IMR-90 (cell line): ENCODE results near the gene PTPRN2. TPM values are rescaled to one million over a fixed set of nuclear protein-coding genes. Genes with fewer than 3 reads are reported as not detected.

Experiments used
- ATAC-seq: fragments of 200-7000 bp; cut with Tn5 transposase; 2 replicates; pipeline ENCODE4 v1.9.1; 2020; ENCODE audit warnings: low read depth, mild to moderate bottlenecking, moderate library complexity
- BruUV-seq: library from RNA; stranded (reverse); fragments of 400-500 nt; replicated peaks from 2 replicates; lab custom pipeline; 2021; lab: Mats Ljungman, UMichigan
- CTCF ChIA-PET: fragments of 300-600 bp; formaldehyde crosslinking; extraction: SDS; loops from one replicate; lab custom pipeline; 2021; ENCODE audit warnings: antibody characterized with exemption; lab: Yijun Ruan, JAX
- POLR2A ChIA-PET: fragments of 300-600 bp; sonication (Branson Sonifier 250); formaldehyde crosslinking; loops from one replicate; lab custom pipeline; 2022; ENCODE audit warnings: antibody characterized with exemption; ENCODE audit not compliant: unreplicated experiment; lab: Charles Lee
- DNase-seq: peaks from one replicate; pipeline ENCODE4 v3.0.0; 2013
- H2AFZ ChIP-seq: replicated peaks from 2 replicates; pipeline ENCODE3; 2013; ENCODE audit warnings: low read length, mild to moderate bottlenecking; ENCODE audit not compliant: poor library complexity
- H2AK5ac ChIP-seq: 2 replicates; pipeline ENCODE4 v1.6.1; 2013; ENCODE audit warnings: low read depth, low read length, inconsistent platforms
- H2AK9ac ChIP-seq: replicated peaks from 2 replicates; pipeline ENCODE3; 2013; ENCODE audit warnings: mild to moderate bottlenecking, low read depth, low read length, moderate library complexity; ENCODE audit not compliant: poor library complexity
- H2BK120ac ChIP-seq: 2 replicates; pipeline ENCODE4 v1.6.1; 2013; ENCODE audit warnings: low read depth, low read length, inconsistent platforms
- H2BK15ac ChIP-seq: 3 replicates; pipeline ENCODE4 v1.6.1; 2013; ENCODE audit warnings: low read depth, low read length, inconsistent platforms
- H2BK20ac ChIP-seq: 2 replicates; pipeline ENCODE4 v1.6.1; 2013; ENCODE audit warnings: low read depth, mild to moderate bottlenecking, inconsistent platforms, low read length, moderate library complexity
- H2BK5ac ChIP-seq: 2 replicates; pipeline ENCODE4 v1.6.1; 2013; ENCODE audit warnings: mild to moderate bottlenecking, low read depth, low read length, inconsistent platforms; ENCODE audit not compliant: poor library complexity, severe bottlenecking
- H3K14ac ChIP-seq: replicated peaks from 2 replicates; pipeline ENCODE4 v1.6.1; 2013; ENCODE audit warnings: low read depth, low read length, inconsistent platforms
- H3K18ac ChIP-seq: 2 replicates; pipeline ENCODE4 v1.6.1; 2013; ENCODE audit warnings: low read depth, low read length, control low read depth
- H3K23ac ChIP-seq: 2 replicates; pipeline ENCODE4 v1.6.1; 2013; ENCODE audit warnings: low read depth, low read length, inconsistent platforms
- H3K27ac ChIP-seq: 2 replicates; pipeline ENCODE4 v1.5.1; 2013; ENCODE audit warnings: mild to moderate bottlenecking, control low read depth, low read length; ENCODE audit not compliant: insufficient read depth
- H3K27me3 ChIP-seq: 2 replicates; pipeline ENCODE4 v1.6.1; 2013; ENCODE audit warnings: low read length; ENCODE audit not compliant: control insufficient read depth, insufficient read depth
- H3K36me3 ChIP-seq: 2 replicates; pipeline ENCODE4 v1.6.1; 2013; ENCODE audit warnings: low read length, mixed read lengths; ENCODE audit not compliant: control insufficient read depth, insufficient read depth
- H3K4ac ChIP-seq: 2 replicates; pipeline ENCODE4 v1.6.1; 2013; ENCODE audit warnings: low read depth, low read length, inconsistent platforms
- H3K4me1 ChIP-seq: 2 replicates; pipeline ENCODE4 v1.6.1; 2013; ENCODE audit warnings: low read length, mixed read lengths; ENCODE audit not compliant: control insufficient read depth, insufficient read depth
- H3K4me2 ChIP-seq: 2 replicates; pipeline ENCODE4 v1.6.1; 2013; ENCODE audit warnings: low read depth, mild to moderate bottlenecking, control low read depth, low read length, moderate library complexity
- H3K4me3 ChIP-seq: 2 replicates; pipeline ENCODE4 v1.5.1; 2013; ENCODE audit warnings: low read depth, mild to moderate bottlenecking, control low read depth, low read length, moderate library complexity; ENCODE audit not compliant: insufficient read depth
- H3K56ac ChIP-seq: 2 replicates; pipeline ENCODE4 v1.6.1; 2013; ENCODE audit warnings: low read length, inconsistent platforms; ENCODE audit not compliant: insufficient read depth; ENCODE audit errors: extremely low read depth
- H3K79me1 ChIP-seq, 2 experiments: 2 replicates each; pipeline ENCODE4 v1.6.1; 2013; ENCODE audit warnings: low read length in 2 of 2, inconsistent platforms in 1 of 2, low read depth in 1 of 2
- H3K9ac ChIP-seq: 2 replicates; pipeline ENCODE4 v1.6.1; 2013; ENCODE audit warnings: low read depth, low read length, control low read depth
- H3K9me1 ChIP-seq: 2 replicates; pipeline ENCODE4 v1.6.1; 2013; ENCODE audit warnings: low read length, inconsistent platforms; ENCODE audit not compliant: insufficient read depth
- H3K9me3 ChIP-seq: 2 replicates; pipeline ENCODE4 v1.6.1; 2013; ENCODE audit warnings: low read length; ENCODE audit not compliant: control insufficient read depth, insufficient read depth
- H4K20me1 ChIP-seq: 2 replicates; pipeline ENCODE4 v1.6.1; 2013; ENCODE audit warnings: low read length, inconsistent platforms; ENCODE audit not compliant: insufficient read depth
- H4K5ac ChIP-seq: 2 replicates; pipeline ENCODE4 v1.6.1; 2013; ENCODE audit warnings: mild to moderate bottlenecking, low read depth, low read length, control low read depth
- H4K8ac ChIP-seq, 2 experiments: 2 replicates each; pipeline ENCODE4 v1.6.1; 2013; ENCODE audit warnings: low read depth in 2 of 2, low read length in 2 of 2, control low read depth in 1 of 2, inconsistent platforms in 1 of 2
- H4K91ac ChIP-seq: 2 replicates; pipeline ENCODE4 v1.6.1; 2013; ENCODE audit warnings: low read depth, low read length, inconsistent platforms; ENCODE audit not compliant: insufficient read depth
- CEBPB ChIP-seq: IDR thresholded peaks from 2 replicates; pipeline ENCODE4 v1.6.1; 2012; ENCODE audit warnings: low read depth, low read length, improper control_type of control experiment
- CTCF ChIP-seq: conservative IDR thresholded peaks from 2 replicates; pipeline ENCODE4 v1.5.1; 2012; ENCODE audit warnings: mild to moderate bottlenecking, low read depth, low read length, improper control_type of control experiment
- FOS ChIP-seq: fragments of 150-350 bp; IDR thresholded peaks from 2 replicates; pipeline ENCODE4 v1.6.1; 2016; ENCODE audit warnings: low read depth, low read length
- MAZ ChIP-seq: IDR thresholded peaks from 2 replicates; pipeline ENCODE4 v1.6.1; 2012; ENCODE audit warnings: low read depth, mild to moderate bottlenecking, low read length, improper control_type of control experiment, moderate library complexity, borderline replicate concordance
- MXI1 ChIP-seq: IDR thresholded peaks from 2 replicates; pipeline ENCODE4 v1.6.1; 2012; ENCODE audit warnings: low read depth, mild to moderate bottlenecking, low read length, moderate library complexity, borderline replicate concordance
- RCOR1 ChIP-seq: IDR thresholded peaks from 2 replicates; pipeline ENCODE4 v1.6.1; 2012; ENCODE audit warnings: mild to moderate bottlenecking, low read length, improper control_type of control experiment; ENCODE audit not compliant: insufficient replicate concordance
- RFX5 ChIP-seq: IDR thresholded peaks from 2 replicates; pipeline ENCODE4 v1.8.0; 2012; ENCODE audit warnings: low read depth, mild to moderate bottlenecking, low read length, moderate library complexity
- WGBS, 2 experiments: methylation state at CpG; one replicate each; pipeline versions ENCODE4 v1.1.5 to v1.1.7; 2013; ENCODE audit warnings: missing lambda C conversion rate in 2 of 2; ENCODE audit not compliant: insufficient read length in 1 of 2; ENCODE audit errors: extremely low coverage in 2 of 2; 5-methylcytosine and 5-hydroxymethylcytosine counted together
- dilution Hi-C: fragments of 300-500 bp; cut with HindIII; formaldehyde crosslinking; loops from one replicate; pipeline ENCODE4 v1.14.3; 2018; ENCODE audit warnings: low sequenced_read_pairs; ENCODE audit not compliant: unreplicated experiment
- in situ Hi-C: fragments of 300-500 bp; cut with MboI; formaldehyde crosslinking; loops from 3 replicates; pipeline ENCODE4 v1.14.3; 2019; ENCODE audit warnings: low sequenced_read_pairs, inconsistent platforms, mixed read lengths
- intact Hi-C: fragments of 100-400 bp; cut with micrococcal nuclease; formaldehyde crosslinking; loops from 2 replicates; pipeline ENCODE4 v1.10.0; 2022
- polyA plus RNA-seq, 3 experiments: library from polyadenylated mRNA; depleted of rRNA; stranded (reverse); fragments of >200 nt; gene quantifications; 2 replicates each; pipeline ENCODE4 v1.2.3, GENCODE V29; 2012; ENCODE audit warnings: low replicate concordance in 1 of 3
- total RNA-seq: library from RNA; depleted of rRNA; stranded (reverse); fragments of >200 nt; gene quantifications from 2 replicates; pipeline ENCODE4 v1.2.3, GENCODE V29; 2012

PTPRN2 gene
- total and polyA plus RNA-seq, 2 of the 4 experiments (the other 2 are of a cell fraction) = 0.03 TPM; not detected in 1

GRCh38 chr7:157646551-157646950, 941.1 kb downstream of the PTPRN2 start:
- no peak for TF ChIP-seq CEBPB
- TF ChIP-seq MAZ = no peak
- TF ChIP-seq RFX5 = no peak
- no peak for TF ChIP-seq FOS
- TF ChIP-seq CTCF = no peak
- no peak for TF ChIP-seq RCOR1
- no peak for TF ChIP-seq MXI1
- Histone ChIP-seq H3K27ac (no peak overlapping the region), H4K5ac (no peak overlapping the region), H3K4me1 (no peaks in the 10 kb centered on the region), H2AFZ (no peak overlapping the region), H4K8ac (no peak overlapping the region), H3K36me3 (no peaks in the 10 kb centered on the region), H2AK5ac (no peak overlapping the region), H3K9me3 (peaks cover 49% of the 10 kb centered on the region), H3K23ac (no peak overlapping the region), H3K18ac (no peak overlapping the region), H3K4me2 (no peak overlapping the region), H3K14ac (no peak overlapping the region), H2BK120ac (no peak overlapping the region), H4K20me1 (no peaks in the 10 kb centered on the region), H2AK9ac (no peak overlapping the region), H3K9ac (no peak overlapping the region), H3K27me3 (no peaks in the 10 kb centered on the region), H4K91ac (no peak overlapping the region), H2BK20ac (no peak overlapping the region), H3K9me1 (no peaks in the 10 kb centered on the region), H3K79me1 (no peaks in the 10 kb centered on the region), H2BK5ac (no peak overlapping the region), H2BK15ac (no peak overlapping the region), H3K4ac (no peak overlapping the region), H3K4me3 (no peak overlapping the region), H3K56ac (no peak overlapping the region)
- ChIA-PET POLR2A (no interaction called here), CTCF (no interaction called here)
- dilution Hi-C loops = no loop called here
- intact Hi-C loops = no loop called here
- in situ Hi-C loops = no loop called here
- 76% methylated on average over 5 of the region's 13 CpGs; no CpG with 5 or more reads in 1 of the 2 experiments for WGBS, 2 experiments
- BruUV-seq = no TSS peak
- ATAC-seq = no peak
- no peak for DNase-seq
